Inflammatory macrophage (primary cell): ENCODE data around the gene SLC12A5.
"Not testable (repeated sequence)": the region's sequence is repeated elsewhere in the genome, so short reads cannot be mapped to it uniquely, and the experiment has no call there.

ENCODE experiments used
- DNase-seq, 2 donors: peaks; one replicate each; pipeline ENCODE4 v3.0.0-alpha.2; 2020 to 2022

SLC12A5 gene

DNA sequence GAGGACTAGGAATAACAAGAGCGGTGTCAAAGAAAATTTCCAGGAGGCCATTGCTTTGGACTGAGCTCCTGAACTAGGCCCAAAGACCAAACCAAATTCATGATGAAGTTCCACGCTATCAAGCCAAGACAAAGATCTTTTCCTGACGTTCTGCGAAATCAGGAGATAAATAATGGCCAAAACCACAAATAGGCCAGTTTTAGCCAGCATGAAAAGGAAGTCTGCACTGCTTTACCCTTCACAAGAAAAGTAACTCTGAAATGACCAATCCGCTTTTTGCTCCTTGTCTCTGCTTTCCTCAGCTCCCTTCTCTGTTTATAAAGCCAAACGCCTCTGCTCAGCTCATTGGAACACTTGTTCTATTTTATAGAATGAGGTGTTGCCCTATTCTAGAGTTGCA is 54.1 kb downstream of the SLC12A5 start:
- DNase-seq = no peak

DNA sequence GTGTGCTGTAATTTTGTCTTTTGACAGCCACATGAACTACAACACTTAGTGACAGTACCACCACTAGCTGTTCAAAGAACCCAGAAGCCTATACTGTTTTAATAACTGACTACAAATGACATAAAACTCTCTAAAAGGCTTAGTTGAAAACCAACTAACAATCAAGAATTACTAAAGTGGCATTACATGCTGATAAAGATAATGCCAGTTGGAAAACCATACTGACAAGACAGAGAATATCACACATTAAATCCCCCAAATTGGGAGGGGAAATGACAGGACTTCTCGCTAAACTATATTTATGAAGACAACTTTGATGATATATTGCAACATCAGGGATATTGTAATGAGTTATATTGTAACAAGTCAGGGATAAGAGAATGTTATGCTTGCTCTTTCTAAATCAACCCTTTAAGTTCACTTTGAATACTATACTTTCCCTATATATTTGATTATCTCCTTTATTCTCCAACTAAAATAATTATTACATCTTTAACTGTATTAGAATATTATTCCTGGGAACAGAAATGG is 54.6 kb downstream of the SLC12A5 start:
- DNase-seq = no peak

DNA sequence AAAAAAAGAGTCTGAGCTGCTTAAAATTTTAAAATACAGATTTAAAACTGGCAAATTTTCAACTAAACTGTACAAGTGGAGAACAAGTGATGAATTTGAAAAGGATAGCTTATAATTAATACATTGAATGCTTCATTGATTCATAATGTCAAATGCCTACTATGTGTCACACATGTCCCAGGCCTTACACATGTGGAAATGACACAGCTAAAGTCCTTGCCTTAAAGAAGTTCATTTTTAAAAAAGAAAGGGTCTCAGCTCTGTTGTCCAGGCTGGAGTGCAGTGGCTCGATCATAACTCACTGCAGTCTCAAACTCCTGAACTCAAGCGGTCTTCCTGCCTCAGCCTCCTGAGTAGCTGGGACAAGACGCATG is 55.8 kb downstream of the SLC12A5 start:
- no peak for DNase-seq

DNA sequence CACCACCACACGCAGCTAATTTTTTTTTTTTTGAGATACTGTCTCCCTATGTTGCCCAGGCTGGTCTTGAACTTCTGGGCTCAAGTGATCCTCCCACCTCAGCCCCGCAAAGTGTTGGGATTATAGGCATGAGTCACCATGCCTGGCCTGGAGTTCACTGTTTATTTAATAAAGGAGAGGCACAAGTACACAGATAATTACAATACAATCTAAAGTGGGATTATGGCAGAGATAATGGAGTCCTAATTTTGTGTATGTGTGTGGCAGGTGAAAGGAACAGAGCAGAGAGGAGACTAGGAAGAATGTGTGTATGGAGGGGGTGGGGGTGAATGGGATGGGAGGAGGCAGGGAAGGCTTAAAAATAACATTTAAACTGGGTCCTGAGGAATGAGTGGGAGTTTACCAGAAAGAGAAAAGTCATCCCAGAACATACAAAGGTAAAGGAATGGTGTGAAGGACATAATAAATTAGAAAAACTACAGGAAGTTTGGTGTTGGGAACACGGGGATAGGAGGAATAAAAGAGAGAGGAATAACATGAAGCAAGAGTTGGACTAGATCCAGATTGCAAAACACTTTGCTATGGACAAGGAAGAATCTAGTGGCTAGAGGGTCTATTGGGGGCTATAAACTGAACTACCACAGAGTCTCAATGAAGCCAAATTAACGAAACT is 56.3 kb downstream of the SLC12A5 start:
- DNase-seq = no peak

DNA sequence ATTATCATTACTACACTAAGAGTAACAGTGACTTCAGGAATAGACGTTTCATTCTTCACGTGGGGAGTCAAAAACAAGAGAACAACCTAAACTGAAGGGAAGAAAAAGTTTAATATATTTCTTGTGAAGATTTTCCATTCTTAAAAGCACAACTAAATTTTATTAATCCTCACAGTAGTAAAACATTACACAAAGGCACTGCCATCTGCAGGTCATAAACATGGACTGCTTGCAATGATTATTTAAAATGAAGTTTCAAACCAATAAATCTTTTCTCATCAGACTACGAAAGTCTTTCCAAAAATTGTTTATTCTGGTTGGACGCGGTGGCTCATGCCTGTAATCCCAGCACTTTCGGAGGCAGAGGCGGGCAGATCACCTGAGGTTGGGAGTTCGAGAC is 58.1 kb downstream of the SLC12A5 start:
- DNase-seq = peak in 1 of 2 donors; percentile 12

DNA sequence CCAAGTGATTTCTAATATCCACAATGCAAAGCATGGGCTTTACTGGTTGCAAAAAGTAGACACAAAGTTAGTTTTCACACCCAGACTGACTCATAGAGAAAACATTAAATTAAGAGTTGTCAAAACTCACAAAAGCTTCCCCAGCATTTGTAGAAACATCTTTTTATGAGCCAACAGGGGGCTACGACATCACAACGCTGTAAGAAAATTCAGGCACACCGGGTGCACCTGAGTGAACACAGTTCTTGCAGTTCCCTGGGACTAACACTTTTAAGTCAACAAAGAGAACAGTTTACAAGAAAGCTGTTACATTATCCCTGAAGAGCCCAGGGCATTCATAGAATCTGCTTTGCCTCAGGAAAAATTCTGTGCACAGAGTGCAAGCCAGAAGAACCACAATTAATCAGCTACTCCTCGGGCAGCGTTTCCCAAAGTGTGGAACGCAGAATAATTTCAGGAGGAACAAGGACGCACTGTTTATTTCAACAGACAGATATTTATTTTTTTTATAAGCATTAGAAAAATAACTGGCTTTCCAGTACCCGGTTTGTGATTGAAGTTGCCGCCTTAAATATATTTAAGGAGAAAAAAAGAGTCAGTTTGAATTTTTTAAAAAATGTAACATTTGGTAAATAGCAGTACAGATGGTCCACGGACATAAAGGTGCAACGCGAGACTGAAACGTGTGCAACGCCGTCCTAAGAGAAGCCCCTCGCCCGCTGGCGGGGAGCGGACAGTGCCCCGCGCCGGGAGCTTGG is 59.6 kb downstream of the SLC12A5 start:
- DNase-seq = no peak

DNA sequence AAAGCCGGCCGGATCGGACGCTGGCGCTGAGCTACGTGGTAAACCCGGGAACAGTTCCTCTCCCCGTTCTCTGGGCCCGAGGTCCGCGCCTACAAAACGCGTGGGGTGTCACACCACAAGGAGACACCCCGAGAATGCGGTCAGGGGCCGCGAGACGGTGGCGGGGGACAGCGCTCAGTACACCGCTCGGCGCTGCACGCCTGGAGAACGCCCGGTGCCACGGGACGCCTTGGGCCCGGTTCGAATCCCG is 60.1 kb downstream of the SLC12A5 start:
- DNase-seq = peak; percentile 71 to 87

DNA sequence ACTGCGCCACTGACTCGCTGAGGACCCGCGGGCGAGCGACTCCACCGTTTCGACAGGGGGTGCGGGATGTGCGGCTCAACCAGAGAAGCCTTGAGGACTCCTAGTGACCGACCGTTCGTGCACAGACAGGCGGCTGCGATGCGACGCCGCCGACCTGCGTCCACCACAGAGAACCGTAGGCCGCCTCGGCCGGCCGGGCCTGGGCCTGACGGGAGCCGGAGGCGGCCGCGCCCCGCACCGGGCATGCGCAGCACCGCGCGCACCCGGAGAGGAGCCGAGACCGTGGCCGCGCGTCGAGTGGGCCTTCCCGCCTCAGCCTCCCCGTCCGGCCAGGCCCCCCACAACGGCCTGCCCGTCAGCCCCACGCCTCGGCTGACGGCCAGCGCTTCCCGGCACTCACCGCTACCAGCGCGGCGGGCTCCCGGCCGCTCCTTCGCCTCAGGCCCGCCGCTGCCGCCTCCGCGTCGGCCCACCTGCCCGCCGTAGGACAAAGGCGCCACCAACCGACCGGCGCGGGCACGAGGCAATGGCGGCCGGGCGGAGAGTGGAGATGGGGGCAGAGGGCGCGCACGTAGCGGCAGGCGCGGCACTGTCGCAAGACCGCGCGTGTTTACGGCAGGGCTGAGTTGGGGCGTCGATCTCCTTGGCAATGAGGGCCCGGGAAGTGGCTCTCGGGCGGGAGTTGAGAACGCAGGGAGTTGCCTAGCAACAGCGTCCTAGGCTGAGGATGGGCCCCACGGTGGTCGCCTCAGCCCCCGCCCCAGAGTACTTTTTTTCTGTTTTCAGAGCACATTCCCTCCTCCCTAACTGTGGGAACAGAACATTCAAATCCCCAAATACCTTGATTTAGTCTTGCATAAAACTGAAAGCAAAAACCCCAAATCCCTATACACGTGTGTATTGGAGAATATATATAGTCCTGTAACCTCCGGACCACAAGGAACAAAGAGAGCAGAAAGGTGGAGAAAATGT is 60.7 kb downstream of the SLC12A5 start, which contains the start of gene NCOA5:
TSS of gene NCOA5 (minus strand) at position 546 of the 972 bp plus-strand sequence. CDS start 10,538 bp downstream, outside the sequence.
- DNase-seq = peak; percentile 96 to 97

DNA sequence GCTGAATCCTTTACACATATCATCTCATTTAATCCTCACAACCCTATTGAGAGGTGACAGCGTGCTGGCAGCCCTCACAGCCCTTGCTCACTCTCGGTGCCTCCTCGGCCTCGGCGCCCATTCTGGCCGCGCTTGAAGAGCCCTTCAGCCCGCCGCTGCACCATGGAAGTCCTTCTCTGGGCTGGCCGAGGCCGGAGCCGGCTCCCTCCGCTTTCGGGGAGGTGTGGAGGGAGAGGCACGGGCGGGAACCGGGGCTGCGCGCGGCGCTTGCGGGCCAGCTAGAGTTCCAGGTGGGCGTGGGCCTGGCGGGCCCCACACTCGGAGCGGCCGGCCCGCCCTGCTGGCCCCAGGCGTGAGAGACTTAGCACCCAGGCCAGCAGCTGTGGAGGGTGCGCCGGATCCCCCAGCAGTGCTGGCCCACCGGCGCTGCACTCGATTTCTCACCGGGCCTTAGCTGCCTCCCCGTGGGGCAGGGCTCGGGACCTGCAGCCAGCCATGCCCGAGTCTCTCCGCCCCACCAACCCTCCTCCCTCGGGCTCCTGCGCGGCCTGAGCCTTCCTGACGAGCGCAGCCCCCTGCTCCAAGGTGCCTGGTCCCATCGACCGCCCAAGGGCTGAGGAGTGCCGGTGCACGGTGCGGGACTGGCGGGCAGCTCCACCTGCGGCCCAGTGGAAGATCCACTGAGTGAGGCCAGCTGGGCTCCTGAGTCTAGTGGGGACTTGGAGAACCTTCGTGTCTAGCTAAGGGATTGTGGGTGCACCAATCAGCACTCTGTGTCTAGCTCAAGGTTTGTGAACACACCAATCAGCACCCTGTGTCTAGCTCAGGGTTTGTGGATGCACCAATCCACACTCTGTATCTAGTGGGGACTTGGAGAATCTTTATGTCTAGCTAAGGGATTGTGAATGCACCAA is 62.9 kb downstream of the SLC12A5 start:
- DNase-seq = not testable (repeated sequence)

DNA sequence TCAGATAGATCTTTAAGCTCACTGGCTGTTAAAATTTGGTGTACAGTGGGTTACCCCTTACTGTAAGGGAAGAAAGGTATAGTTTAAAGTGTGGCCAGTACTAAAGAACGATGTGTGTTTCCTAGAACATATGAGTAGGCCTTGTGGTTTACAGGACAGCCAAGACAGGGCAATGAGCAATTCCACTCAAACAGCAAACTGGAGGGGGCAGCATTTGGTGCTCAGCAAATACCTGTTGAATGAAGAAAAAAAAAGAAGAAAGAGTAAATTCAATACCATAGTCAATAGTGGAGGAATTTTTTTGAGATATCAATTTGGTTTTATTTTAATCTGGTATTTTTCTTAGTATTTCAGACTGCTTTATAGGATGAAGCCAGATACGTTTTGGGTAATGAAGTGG is 64.5 kb downstream of the SLC12A5 start:
- DNase-seq = no peak

DNA sequence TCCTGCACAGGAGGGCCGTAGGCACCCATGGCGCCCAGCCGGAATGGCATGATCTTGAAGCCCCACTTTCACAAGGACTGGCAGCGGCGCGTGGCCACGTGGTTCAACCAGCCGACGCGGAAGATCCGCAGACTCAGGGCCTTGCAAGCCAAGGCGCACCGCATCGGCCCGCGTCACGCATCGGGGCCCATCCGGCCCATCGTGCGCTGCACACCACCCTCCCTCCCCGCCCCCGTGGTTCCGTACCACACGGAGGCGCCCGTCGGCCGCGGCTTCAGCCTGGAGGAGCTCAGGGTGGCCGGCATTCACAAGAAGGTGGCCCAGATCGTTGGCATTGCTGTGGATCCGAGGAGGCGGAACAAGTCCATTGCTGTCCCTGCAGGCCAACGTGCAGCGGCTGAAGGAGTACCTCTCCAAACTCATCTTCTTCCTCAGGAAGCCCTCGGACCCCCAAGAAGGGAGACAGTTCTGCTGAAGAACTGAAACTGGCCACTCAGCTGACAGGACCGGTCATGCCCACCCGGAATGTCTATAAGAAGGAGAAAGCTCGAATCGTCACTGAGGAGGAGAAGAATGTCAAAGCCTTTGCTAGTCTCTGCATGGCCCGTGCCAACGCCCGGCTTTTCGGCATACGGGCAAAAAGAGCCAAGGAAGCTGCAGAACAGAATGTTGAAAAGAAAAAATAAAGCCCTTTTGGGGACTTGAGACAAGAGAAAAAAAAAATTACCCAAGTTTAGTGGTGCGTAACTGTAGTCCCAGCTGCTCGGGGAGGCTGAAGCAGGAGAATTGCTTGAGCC is 70.7 kb downstream of the SLC12A5 start:
- peak; percentile 26 to 53 for DNase-seq

DNA sequence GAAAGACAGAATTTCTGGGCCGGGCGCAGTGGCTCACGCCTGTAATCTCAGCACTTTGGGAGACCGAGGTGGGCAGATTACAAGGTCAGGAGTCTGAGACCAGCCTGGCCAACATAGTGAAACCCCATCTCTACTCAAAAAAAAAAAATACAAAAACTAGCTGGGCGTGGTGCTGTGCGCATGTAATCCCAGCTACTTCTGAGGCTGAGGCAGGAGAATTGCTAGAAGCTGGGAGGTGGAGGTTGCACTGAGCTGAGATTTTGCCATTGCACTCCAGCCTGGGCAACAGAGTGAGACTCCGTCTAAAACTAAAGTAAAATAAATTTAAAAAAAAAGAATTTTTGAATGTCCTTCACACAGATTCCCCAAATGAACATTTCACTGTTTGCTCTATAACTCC is 71.4 kb downstream of the SLC12A5 start:
- not testable (repeated sequence) for DNase-seq

DNA sequence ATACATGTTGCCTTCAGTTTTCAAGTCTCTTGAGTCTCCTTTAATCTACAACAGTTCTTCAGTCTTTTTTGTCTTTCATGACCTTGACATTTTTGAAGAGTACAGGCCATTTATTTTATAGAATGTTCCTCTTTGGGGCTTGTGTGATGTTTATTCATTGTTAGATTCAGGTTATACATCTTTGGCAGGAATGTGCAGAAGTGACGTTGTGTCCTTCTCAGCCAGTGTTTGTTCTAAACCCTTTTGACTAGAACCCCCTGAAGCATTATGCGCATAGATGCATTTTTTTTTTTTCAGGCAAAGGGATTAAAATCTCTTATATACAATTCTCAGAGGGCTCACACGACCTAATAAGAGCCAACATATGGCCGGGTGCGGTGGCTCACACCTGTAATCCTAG is 72.0 kb downstream of the SLC12A5 start:
- DNase-seq = peak in 1 of 2 donors; percentile 1

DNA sequence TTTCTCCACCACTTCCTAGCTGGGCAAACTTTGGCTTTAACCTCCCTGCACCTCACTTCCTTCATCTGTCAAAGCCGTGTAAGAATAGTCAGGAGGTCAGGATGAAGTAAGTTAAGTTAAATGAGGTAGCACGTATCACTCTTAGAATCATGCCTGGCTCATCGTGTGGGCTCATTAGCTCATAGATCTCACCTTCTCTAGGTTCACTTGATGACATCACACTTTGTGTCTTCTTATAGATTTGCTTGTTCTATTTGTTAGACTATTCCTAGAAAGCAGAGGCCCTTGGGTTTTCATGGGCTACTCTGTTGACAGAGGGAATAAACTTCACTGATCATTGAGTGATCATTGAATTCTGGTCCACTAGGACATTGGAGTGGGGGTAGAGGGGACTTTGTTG is 72.9 kb downstream of the SLC12A5 start:
- DNase-seq = peak in 1 of 2 donors; percentile 13

DNA sequence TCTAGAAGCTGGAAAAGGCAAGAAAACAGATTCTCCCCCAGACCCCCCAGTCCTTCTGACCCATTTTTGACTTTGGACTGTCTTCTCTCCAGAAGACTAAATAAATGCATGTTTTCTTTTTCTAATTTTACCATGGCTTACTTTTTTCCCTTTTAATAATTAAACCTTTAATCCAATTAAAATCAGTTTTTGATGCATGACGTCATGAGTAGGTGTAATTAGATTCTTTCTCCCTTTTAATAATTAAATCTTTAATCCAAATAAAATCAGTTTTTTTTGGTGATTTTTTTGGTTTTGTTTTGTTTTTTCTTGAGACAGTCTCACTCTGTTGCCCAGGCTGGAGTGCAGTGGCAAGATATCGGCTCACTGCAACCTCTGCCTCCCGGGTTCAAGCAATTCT is 73.9 kb downstream of the SLC12A5 start:
- no peak for DNase-seq

DNA sequence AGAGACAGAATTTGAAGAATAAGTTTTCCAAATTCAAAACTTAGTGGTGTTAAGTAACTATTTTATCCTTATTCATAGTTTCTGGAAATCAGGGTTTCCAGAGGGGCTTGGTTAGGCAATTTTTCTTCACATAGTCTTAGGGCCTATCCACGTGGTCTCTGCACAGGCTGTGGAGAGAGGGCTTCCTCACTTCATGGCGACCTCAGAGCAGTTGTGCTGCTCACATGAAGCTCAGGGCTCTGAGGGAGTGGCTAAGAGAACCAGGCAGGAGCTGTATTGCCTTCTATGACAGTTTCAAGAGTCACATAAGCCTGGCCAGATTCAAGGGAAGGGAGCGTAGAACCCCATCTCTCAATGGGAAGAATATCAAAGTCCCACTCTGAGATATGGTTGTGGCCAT is 75.2 kb downstream of the SLC12A5 start:
- DNase-seq = no peak

DNA sequence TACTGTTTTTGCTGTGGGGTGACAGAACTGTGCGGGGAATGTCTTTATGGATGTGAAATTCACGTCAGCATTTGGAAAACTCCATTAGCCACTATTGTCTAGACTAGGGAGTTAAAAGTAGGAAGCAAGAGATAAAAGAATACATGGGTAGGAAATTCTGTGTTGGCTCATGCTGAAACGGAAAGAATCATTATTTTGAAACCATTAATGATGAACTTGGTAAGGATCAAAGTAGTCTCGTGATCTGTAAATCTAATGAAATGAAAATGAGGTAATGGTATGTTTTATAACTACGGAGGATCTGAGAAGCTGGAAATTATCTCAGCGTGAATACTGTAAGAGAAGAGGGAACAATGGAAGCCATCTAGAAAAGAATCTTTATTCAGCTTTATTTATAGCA is 78.0 kb downstream of the SLC12A5 start:
- DNase-seq = peak in 1 of 2 donors; percentile 56

DNA sequence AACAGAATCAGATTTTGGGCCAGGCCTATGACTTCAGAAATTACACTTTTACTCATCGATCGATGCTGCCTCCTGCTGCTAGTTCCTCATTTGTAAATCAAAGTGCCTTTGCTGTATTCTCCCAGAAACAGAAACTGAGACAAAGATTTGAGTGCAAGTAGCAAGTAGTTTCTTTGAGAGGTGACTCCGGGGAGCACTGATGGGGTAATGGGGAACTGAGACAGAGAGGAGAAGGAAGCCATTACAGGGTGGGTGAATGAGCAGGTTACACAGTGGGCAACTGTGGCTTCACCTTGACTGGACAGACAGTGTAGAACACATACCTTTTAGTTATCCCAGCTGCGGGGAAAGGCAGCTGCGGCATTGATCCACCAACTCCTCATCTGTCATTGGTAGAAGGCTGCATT is 79.4 kb downstream of the SLC12A5 start:
- DNase-seq = peak; percentile 41 to 43

DNA sequence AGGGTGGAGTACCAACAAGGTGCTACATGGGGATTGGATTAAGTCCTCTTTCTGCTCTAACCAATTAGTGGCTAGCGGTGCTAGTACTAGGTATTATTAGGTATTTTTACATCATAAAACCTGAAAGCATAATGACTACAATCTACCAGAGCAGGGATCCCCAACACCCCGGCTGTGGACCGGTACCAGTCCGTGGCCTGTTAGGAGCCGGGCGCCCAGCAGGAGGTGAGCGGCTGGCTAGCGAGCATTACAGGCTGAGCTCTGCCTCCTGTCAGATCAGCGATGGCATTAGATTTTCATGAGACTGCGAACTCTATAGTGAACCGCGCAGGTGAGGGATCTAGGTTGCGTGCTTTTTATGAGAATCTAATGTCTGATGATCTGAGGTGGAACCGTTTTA is 80.0 kb downstream of the SLC12A5 start:
- DNase-seq = no peak
